HG02884 (cell line): Measurements from ENCODE around the gene C6orf141.
"Not testable (repeated sequence)": the region's sequence is repeated elsewhere in the genome, so short reads cannot be mapped to it uniquely, and the experiment has no call there.

Source experiments
- ATAC-seq: cut with Tn5 transposase; IDR thresholded peaks from one replicate; pipeline ENCODE4 v1.9.1; 2021; ENCODE audit warnings: mild to moderate bottlenecking, moderate library complexity; ENCODE audit not compliant: unreplicated experiment

Gene C6orf141

DNA sequence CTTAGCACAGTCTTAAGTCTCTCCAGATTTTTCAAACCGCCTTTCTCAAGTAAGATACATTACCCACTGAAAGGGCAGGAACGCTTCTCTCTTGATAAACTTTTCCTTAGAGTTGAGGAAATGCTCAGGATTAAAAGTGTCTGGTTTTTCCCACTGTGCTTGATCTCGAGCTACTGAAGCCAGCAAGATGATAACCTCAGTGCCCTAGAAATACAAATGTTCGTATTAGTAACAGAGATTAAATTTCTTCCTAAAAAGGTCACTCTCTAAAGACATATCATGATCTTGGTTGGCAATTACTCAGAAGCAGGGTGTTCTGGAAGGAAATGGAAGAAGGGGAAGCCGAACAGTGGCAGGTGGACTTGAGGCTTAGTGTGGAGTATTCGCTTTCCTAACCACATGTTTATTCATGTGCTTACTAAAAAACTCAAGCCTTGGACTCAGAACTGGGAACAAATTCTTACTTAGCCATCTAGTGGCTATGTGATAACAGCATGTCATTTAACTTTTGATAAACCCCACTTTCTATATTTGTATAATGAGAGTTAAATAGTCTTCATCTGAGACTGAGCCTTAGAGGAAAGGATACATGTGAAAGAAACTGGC is 20.1 kb downstream of the C6orf141 start:
- no peak for ATAC-seq

DNA sequence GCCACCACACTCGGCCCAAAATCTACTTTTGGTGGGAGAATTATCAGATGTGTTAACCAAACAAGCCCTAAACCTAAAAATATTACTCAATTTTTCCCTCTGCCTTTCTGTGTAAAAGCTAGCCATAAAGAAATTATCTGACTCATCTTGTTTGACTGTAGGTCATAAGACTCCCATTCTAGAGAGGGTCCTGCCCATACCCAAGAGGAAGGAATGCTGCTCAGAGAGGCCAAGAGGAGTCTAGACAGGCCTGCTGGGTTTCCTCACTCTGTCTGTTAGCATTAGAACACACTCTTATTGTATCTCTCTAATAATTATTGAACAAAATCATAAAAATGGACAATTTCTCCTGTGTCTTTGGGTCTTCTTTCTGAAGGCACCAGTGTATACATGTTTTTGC is 26.1 kb downstream of the C6orf141 start:
- ATAC-seq = no peak

DNA sequence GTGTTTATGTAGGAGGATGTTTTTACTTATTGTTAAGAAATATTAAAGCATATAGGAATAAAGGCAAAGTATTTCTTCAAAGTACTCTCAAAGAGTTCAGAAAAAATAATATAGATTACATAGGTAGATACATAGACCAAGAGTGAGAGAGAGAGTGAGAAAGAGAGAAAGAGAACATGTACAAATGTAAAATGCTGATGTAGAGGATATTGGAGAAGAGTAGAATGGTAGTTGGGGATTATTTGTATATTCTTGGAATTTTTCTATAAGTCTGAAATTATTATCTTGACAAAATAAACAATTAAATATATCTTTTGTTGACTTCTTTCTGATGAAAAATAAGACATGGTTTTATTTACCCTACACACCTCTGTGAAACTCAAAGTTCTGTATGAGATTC is 29.2 kb downstream of the C6orf141 start:
- ATAC-seq = no peak

DNA sequence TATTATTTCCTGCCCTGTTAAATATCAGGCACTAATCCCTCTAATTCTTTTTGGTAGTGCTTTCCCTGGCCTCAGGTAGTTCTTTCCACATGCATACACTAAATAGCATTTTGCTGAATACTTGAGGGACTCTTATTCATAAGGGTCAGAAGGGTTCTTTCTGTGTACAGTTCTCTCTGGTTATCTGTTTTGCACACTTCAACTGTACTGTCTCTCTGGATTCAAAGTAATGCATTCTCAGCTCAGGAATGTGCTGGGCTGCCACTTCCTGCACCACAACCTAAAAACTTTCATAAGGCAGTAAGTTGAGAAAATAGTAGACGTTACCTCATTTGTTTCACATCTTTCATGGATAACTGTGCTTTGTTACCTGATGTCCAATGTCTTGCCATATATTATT is 32.1 kb downstream of the C6orf141 start:
- ATAC-seq = no peak

DNA sequence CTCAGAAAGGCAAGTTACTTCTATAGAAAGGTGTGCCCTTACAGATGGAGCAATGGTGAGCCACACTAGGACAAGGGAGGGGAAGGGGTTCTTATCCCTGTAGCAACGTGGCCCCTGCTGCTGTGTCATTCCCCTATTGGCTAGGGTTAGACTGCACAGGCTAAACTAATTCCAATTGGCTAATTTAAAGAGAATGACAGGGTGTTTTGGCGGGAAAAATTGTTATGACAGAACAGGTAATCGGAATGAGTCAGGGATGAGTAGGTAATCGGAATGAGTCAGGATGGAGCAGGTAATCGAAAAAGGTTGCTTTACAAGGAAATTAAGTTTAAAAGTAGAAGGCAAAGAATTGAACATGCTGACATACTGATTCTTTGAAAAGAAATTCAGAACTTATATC is 36.8 kb downstream of the C6orf141 start:
- ATAC-seq = not testable (repeated sequence)
